ENCODE data around the gene EIF2AK3.

DNA sequence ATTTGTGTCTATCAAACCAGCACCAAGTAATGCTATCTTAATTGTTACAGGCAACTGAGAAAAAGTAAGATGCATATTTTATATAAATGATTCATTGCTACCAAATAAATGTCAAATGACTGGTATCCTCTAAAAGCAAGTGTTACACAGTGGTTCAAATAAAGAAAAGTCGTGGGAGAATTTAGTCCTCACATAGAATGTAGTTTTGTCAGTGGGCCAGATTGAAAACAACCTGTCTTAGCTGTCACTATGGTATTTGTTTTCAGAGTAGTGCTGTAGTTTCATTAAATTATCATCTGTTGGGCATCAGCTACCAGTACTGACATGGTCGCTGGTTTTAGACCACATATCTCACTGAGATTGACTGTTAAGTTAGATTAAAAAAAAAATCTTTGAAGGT is 10.2 kb upstream of the EIF2AK3 start:
- TF ChIP-seq, protein P1, sequence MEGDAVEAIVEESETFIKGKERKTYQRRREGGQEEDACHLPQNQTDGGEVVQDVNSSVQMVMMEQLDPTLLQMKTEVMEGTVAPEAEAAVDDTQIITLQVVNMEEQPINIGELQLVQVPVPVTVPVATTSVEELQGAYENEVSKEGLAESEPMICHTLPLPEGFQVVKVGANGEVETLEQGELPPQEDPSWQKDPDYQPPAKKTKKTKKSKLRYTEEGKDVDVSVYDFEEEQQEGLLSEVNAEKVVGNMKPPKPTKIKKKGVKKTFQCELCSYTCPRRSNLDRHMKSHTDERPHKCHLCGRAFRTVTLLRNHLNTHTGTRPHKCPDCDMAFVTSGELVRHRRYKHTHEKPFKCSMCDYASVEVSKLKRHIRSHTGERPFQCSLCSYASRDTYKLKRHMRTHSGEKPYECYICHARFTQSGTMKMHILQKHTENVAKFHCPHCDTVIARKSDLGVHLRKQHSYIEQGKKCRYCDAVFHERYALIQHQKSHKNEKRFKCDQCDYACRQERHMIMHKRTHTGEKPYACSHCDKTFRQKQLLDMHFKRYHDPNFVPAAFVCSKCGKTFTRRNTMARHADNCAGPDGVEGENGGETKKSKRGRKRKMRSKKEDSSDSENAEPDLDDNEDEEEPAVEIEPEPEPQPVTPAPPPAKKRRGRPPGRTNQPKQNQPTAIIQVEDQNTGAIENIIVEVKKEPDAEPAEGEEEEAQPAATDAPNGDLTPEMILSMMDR (IDR thresholded peaks at IDR 0.05), result no peak
- no peak for TF ChIP-seq POLR2A (IDR thresholded peaks at IDR 0.05)
- no peak for TF ChIP-seq POLR2AphosphoS5 (IDR thresholded peaks at IDR 0.05)
- no peak for TF ChIP-seq EP300 (IDR thresholded peaks at IDR 0.05)

Data from sigmoid colon (tissue), 4 donors.